SK-N-SH (cell line): ENCODE data around the gene KRTAP9-7.
"Not testable (repeated sequence)": the region's sequence is repeated elsewhere in the genome, so short reads cannot be mapped to it uniquely, and the experiment has no call there.

Experiments used
- CTCF ChIP-seq: fragments of 200-600 bp; sonication (generic); IDR thresholded peaks from 2 replicates; pipeline ENCODE4 v1.6.1; 2017; ENCODE audit warnings: antibody characterized with exemption, mild to moderate bottlenecking, moderate library complexity
- EZH2phosphoT487 ChIP-seq: fragments of 200-600 bp; sonication (generic); IDR thresholded peaks from 2 replicates; pipeline ENCODE4 v1.6.1; 2017; ENCODE audit warnings: low read depth, mixed run types, mild to moderate bottlenecking, antibody characterized with exemption, moderate library complexity, borderline replicate concordance
- MAX ChIP-seq: IDR thresholded peaks from 2 replicates; pipeline ENCODE4 v1.4.0; 2012; ENCODE audit warnings: low read depth
- MXI1 ChIP-seq: IDR thresholded peaks from 2 replicates; pipeline ENCODE4 v1.6.1; 2012; ENCODE audit warnings: mild to moderate bottlenecking, low read depth, low read length, improper control_type of control experiment
- POLR2AphosphoS5 ChIP-seq: IDR thresholded peaks from 2 replicates; pipeline ENCODE4 v1.6.1; 2012; ENCODE audit warnings: low read depth, low read length
- RAD21 ChIP-seq: IDR thresholded peaks from 2 replicates; pipeline ENCODE4 v1.6.1; 2012; ENCODE audit warnings: mild to moderate bottlenecking, low read length
- REST ChIP-seq: IDR thresholded peaks from 2 replicates; pipeline ENCODE4 v1.6.1; 2012; ENCODE audit warnings: mild to moderate bottlenecking, low read depth, low read length, moderate library complexity
- TAF1 ChIP-seq: IDR thresholded peaks from 2 replicates; pipeline ENCODE4 v1.6.1; 2012; ENCODE audit warnings: low read depth, mild to moderate bottlenecking, low read length, moderate library complexity, borderline replicate concordance
- TCF12 ChIP-seq: IDR thresholded peaks from 2 replicates; pipeline ENCODE4 v1.4.0; 2012
- TF ChIP-seq, protein P1 (sequence below): IDR thresholded peaks from 2 replicates; pipeline ENCODE4; 2012

- not testable (repeated sequence) for TF ChIP-seq POLR2AphosphoS5, CTCF, MXI1, REST, EZH2phosphoT487, MAX, TCF12, TAF1, RAD21
- TF ChIP-seq, protein P1, sequence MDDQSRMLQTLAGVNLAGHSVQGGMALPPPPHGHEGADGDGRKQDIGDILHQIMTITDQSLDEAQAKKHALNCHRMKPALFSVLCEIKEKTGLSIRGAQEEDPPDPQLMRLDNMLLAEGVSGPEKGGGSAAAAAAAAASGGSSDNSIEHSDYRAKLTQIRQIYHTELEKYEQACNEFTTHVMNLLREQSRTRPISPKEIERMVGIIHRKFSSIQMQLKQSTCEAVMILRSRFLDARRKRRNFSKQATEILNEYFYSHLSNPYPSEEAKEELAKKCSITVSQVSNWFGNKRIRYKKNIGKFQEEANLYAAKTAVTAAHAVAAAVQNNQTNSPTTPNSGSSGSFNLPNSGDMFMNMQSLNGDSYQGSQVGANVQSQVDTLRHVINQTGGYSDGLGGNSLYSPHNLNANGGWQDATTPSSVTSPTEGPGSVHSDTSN, result not testable (repeated sequence)
Observed at GRCh38 chr17:41237949-41238437, 37.5 kb upstream of the KRTAP9-7 start, which contains the start of gene KRTAP9-8.
